ENCODE results near the gene EML6. TPM values are rescaled to one million over a fixed set of nuclear protein-coding genes. Genes with fewer than 3 reads are reported as not detected.

The EML6 gene
- total and polyA plus RNA-seq, 2 of the 8 experiments (the other 6 are each of a cell fraction or from before 2014, with no cell fraction given) = 1.2 to 1.6 TPM

GRCh38 chr2:54859997-54860701 is 136.7 kb downstream of the EML6 start (continued):
- TF ChIP-seq GABPA (IDR thresholded peaks at IDR 0.05; ENCODE audit: borderline replicate concordance, insufficient read depth, low read length) (no peak), SP1 (IDR thresholded peaks at IDR 0.05; ENCODE audit: low read depth, low read length) (no peak), SP4 (IDR thresholded peaks at IDR 0.05; ENCODE audit: low read length) (no peak)
